Ishikawa (cell line): ENCODE results near the gene ARFGAP3.
A peak's percentile ranks its signal among the peaks of the same experiment; 100 is the strongest.

Source experiments
- CEBPB ChIP-seq: IDR thresholded peaks from 2 replicates; pipeline ENCODE4 v1.6.1; 2012
- CREB1 ChIP-seq: IDR thresholded peaks from 2 replicates; pipeline ENCODE4 v1.6.1; 2012; ENCODE audit warnings: low read depth
- EGR1 ChIP-seq: IDR thresholded peaks from 2 replicates; pipeline ENCODE4 v1.6.1; 2012
- EP300 ChIP-seq: IDR thresholded peaks from 2 replicates; pipeline ENCODE4 v1.6.1; 2012; ENCODE audit warnings: borderline replicate concordance
- FOXM1 ChIP-seq: IDR thresholded peaks from 2 replicates; pipeline ENCODE4 v1.6.1; 2012; ENCODE audit warnings: low read depth, borderline replicate concordance
- MAX ChIP-seq: IDR thresholded peaks from 2 replicates; pipeline ENCODE4 v1.6.1; 2012
- NFIC ChIP-seq: IDR thresholded peaks from 2 replicates; pipeline ENCODE4 v1.6.1; 2012
- RAD21 ChIP-seq: IDR thresholded peaks from 2 replicates; pipeline ENCODE4 v1.6.1; 2012; ENCODE audit warnings: low read depth
- TAF1 ChIP-seq: IDR thresholded peaks from 2 replicates; pipeline ENCODE4 v1.6.1; 2012; ENCODE audit warnings: low read depth, mild to moderate bottlenecking
- TCF12 ChIP-seq: IDR thresholded peaks from 2 replicates; pipeline ENCODE4 v1.6.1; 2012; ENCODE audit warnings: low read depth
- TEAD4 ChIP-seq: IDR thresholded peaks from 2 replicates; pipeline ENCODE4 v1.6.1; 2012
- USF1 ChIP-seq: IDR thresholded peaks from 2 replicates; pipeline ENCODE4 v1.6.1; 2012
- YY1 ChIP-seq: IDR thresholded peaks from 2 replicates; pipeline ENCODE4 v1.6.1; 2012; ENCODE audit warnings: low read depth
- ZBTB7A ChIP-seq: IDR thresholded peaks from 2 replicates; pipeline ENCODE4 v1.6.1; 2012; ENCODE audit warnings: low read depth
- TF ChIP-seq, protein P1 (sequence below): IDR thresholded peaks from 2 replicates; pipeline ENCODE4 v1.6.1; 2012; ENCODE audit warnings: low read depth, mild to moderate bottlenecking

The ARFGAP3 gene

DNA sequence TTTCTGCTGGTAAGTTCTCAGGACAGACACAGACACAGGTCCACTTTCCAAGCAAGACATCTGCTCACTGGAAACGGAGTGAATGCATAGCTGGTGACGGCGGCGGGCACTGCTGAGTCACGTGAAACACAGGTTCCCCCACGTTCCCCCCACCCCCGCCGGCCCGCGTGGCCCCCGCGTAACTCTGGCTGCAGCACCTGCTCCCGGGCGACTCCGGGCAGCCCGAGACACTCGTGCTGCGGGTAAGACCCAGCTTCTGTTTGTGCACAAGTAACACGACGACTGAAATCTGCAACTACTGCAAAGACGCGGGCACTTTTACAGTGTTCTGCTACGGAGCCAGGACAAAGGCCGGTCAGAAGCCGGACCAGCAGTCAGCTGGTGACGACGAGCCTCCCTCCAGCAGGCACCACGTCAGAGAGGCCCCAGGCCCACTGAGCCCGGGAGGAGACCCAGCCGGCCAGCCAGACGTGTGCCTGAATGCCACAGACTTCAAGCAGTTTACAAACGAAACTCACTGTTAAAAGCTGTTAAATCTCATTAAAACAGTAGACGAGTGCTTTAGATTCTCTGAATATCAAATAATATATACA is 12.9 kb upstream of the ARFGAP3 start:
- no peak for TF ChIP-seq NFIC

DNA sequence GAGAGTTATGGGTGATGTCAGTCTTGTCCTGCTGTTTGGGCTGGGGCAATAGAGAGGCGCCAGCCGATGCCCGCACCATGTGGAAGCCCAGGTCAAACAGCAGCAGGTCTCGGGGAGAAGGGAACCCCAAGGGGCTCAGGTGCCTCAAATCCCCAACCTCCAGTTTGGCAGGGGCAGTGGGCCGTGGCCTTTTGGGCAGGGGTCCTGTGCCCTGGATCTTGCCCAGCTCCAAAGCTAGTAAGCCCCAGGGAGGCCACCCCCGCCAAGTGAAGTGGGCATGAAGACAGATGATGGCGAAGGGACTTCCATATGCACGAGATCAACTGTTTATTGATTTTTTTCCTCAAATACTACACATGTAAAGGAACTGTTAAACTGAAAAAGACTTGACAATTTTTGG is 12.4 kb upstream of the ARFGAP3 start:
- no peak for TF ChIP-seq CREB1
- TF ChIP-seq ZBTB7A: no peak
- no peak for TF ChIP-seq CEBPB
- TF ChIP-seq YY1: no peak
- TF ChIP-seq, protein P1, sequence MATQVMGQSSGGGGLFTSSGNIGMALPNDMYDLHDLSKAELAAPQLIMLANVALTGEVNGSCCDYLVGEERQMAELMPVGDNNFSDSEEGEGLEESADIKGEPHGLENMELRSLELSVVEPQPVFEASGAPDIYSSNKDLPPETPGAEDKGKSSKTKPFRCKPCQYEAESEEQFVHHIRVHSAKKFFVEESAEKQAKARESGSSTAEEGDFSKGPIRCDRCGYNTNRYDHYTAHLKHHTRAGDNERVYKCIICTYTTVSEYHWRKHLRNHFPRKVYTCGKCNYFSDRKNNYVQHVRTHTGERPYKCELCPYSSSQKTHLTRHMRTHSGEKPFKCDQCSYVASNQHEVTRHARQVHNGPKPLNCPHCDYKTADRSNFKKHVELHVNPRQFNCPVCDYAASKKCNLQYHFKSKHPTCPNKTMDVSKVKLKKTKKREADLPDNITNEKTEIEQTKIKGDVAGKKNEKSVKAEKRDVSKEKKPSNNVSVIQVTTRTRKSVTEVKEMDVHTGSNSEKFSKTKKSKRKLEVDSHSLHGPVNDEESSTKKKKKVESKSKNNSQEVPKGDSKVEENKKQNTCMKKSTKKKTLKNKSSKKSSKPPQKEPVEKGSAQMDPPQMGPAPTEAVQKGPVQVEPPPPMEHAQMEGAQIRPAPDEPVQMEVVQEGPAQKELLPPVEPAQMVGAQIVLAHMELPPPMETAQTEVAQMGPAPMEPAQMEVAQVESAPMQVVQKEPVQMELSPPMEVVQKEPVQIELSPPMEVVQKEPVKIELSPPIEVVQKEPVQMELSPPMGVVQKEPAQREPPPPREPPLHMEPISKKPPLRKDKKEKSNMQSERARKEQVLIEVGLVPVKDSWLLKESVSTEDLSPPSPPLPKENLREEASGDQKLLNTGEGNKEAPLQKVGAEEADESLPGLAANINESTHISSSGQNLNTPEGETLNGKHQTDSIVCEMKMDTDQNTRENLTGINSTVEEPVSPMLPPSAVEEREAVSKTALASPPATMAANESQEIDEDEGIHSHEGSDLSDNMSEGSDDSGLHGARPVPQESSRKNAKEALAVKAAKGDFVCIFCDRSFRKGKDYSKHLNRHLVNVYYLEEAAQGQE: no peak
- TF ChIP-seq USF1: no peak
- no peak for TF ChIP-seq TEAD4
- TF ChIP-seq EP300: no peak
- TF ChIP-seq TAF1: no peak
- no peak for TF ChIP-seq NFIC

GRCh38 chr22:42868751-42869251 is 11.7 kb upstream of the ARFGAP3 start:
- TF ChIP-seq MAX (peak; percentile 71), RAD21 (peak; percentile 27; the same call in 1 of the 2 replicates), FOXM1 (no peak; the same call in 1 of the 2 replicates), USF1 (no peak; the same call in 1 of the 2 replicates), NFIC (peak; percentile 77), TEAD4 (no peak; the same call in 1 of the 2 replicates), EGR1 (no peak), TAF1 (no peak), YY1 (no peak), EP300 (peak; percentile 78), TCF12 (peak; percentile 85), ZBTB7A (peak; percentile 78; the same call in 1 of the 2 replicates), CREB1 (no peak), CEBPB (peak; percentile 87)
- TF ChIP-seq, protein P1: no peak

DNA sequence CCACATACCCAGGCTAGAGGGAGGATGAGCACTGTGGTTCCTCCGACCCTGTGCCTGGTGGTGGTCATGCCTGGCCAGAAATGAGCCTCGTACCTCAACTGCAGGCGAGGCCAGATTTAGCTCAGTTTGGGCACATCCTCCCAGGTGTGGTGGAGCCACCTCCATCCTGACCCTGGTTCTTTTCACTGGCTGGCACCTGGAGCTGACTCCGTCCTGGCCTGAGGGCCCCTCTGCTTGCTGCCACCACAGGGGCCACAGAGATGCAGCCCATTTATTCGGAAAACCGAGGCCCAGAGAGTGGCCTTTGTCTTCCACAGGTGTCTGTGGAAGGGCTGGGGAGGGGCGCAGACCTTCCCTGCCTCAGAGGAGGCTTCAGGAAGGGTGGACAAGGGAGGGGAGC is 9.0 kb upstream of the ARFGAP3 start:
- TF ChIP-seq NFIC (no peak), TAF1 (no peak), MAX (no peak), RAD21 (no peak), EGR1 (no peak), CEBPB (no peak), ZBTB7A (no peak), YY1 (no peak), USF1 (no peak), FOXM1 (no peak), CREB1 (no peak), TCF12 (no peak), TEAD4 (no peak), EP300 (no peak)
- TF ChIP-seq, protein P1: no peak
